Measurements from ENCODE around the gene CLDN5.

Gene CLDN5

GRCh38 chr22:19479355-19480172 is 44.6 kb downstream of the CLDN5 start, which contains the start of gene CDC45:
TSS of gene CDC45 (plus strand) at chr22:19479920. CDS start at chr22:19479969, 49 bp downstream.
- peak; percentile 99 for DNase-seq (ENCODE audit: low read depth)

GRCh38 chr22:19478901-19479354 is 45.3 kb downstream of the CLDN5 start, which contains the start of gene UFD1:
TSS of gene UFD1 (minus strand) at chr22:19479193. CDS start at chr22:19479085, 108 bp downstream.
- peak; percentile 81 for DNase-seq (ENCODE audit: low read depth)

- DNase-seq (ENCODE audit: low read depth): no peak
Observed at GRCh38 chr22:19478045-19478900, 45.9 kb downstream of the CLDN5 start.

GRCh38 chr22:19477321-19478044 is 46.7 kb downstream of the CLDN5 start:
- DNase-seq (ENCODE audit: low read depth): peak; percentile 27

- no peak for DNase-seq (ENCODE audit: low read depth)
Observed at GRCh38 chr22:19476023-19476422, 48.2 kb downstream of the CLDN5 start.

- peak; percentile 6 for DNase-seq (ENCODE audit: low read depth)
Observed at GRCh38 chr22:19473578-19473977, 50.6 kb downstream of the CLDN5 start.

Data from EH (cell line).